Dermis microvascular lymphatic vessel endothelial cell (primary cell): ENCODE measurements around the gene TMEM121. TPM values are rescaled to one million over a fixed set of nuclear protein-coding genes. Genes with fewer than 3 reads are reported as not detected.

ENCODE experiments used
- DNase-seq, 2 donors: peaks; one replicate each; pipeline versions ENCODE4 v3.0.0 to v3.0.0-alpha.2; 2010; ENCODE audit warnings: low read depth in 2 of 2
- total RNA-seq: library from RNA; depleted of rRNA; stranded (reverse); fragments of >200 nt; gene quantifications from 2 replicates; pipeline ENCODE4 v1.2.1, GENCODE V29; 2014

Gene TMEM121
- total RNA-seq, 1 donor from 2014 or later: 6.4 TPM

GRCh38 chr14:105497671-105498429 is 28.5 kb upstream of the TMEM121 start:
- DNase-seq: no peak

- no peak for DNase-seq
Observed at GRCh38 chr14:105498430-105499255, 27.7 kb upstream of the TMEM121 start.

- DNase-seq: no peak
Observed at GRCh38 chr14:105499256-105500035, 26.9 kb upstream of the TMEM121 start.

GRCh38 chr14:105500036-105500725 is 26.2 kb upstream of the TMEM121 start:
- no peak for DNase-seq

GRCh38 chr14:105500726-105501101 is 25.7 kb upstream of the TMEM121 start:
- DNase-seq: no peak

- no peak for DNase-seq
Observed at GRCh38 chr14:105501504-105502291, 24.7 kb upstream of the TMEM121 start.

- DNase-seq: no peak
Observed at GRCh38 chr14:105502446-105503295, 23.7 kb upstream of the TMEM121 start.

- no peak for DNase-seq
Observed at GRCh38 chr14:105503296-105503640, 23.1 kb upstream of the TMEM121 start.

- no peak for DNase-seq
Observed at GRCh38 chr14:105503935-105504692, 22.3 kb upstream of the TMEM121 start.

GRCh38 chr14:105505101-105505500 is 21.3 kb upstream of the TMEM121 start:
- DNase-seq: no peak

- no peak for DNase-seq
Observed at GRCh38 chr14:105507247-105507646, 19.1 kb upstream of the TMEM121 start.

- DNase-seq: no peak
Observed at GRCh38 chr14:105508069-105508468, 18.3 kb upstream of the TMEM121 start.

- no peak for DNase-seq
Observed at GRCh38 chr14:105508601-105509000, 17.8 kb upstream of the TMEM121 start.

GRCh38 chr14:105517096-105517495 is 9.3 kb upstream of the TMEM121 start:
- no peak for DNase-seq

- DNase-seq: no peak
Observed at GRCh38 chr14:105519946-105520698, 6.3 kb upstream of the TMEM121 start.

GRCh38 chr14:105525326-105525725 is 1.1 kb upstream of the TMEM121 start:
- DNase-seq: no peak

- DNase-seq: no peak
Observed at GRCh38 chr14:105526776-105527380, 495 bp downstream of the TMEM121 start.

- no peak for DNase-seq
Observed at GRCh38 chr14:105527381-105527825, 1.0 kb downstream of the TMEM121 start.
